Liver (tissue), 9 donors: ENCODE results near the gene SET. TPM values are rescaled to one million over a fixed set of nuclear protein-coding genes. Genes with fewer than 3 reads are reported as not detected.

ENCODE experiments used
- DNase-seq: peaks from one replicate; pipeline ENCODE4 v3.0.0-alpha.2; 2017; ENCODE audit warnings: low spot score
- H3K27ac ChIP-seq, 2 donors: one replicate each; pipeline ENCODE4 v1.7.0; 2013; ENCODE audit warnings: inconsistent platforms in 2 of 2, low read length in 2 of 2, control low read depth in 1 of 2, low read depth in 1 of 2, mild to moderate bottlenecking in 1 of 2
- H3K27me3 ChIP-seq, 4 donors: one replicate each; pipeline versions ENCODE4 v1.6.1 to v1.7.0; 2013; ENCODE audit warnings: low read length in 3 of 4, inconsistent platforms in 1 of 4, mild to moderate bottlenecking in 1 of 4, moderate library complexity in 1 of 4; ENCODE audit not compliant: control insufficient read depth in 4 of 4, insufficient read depth in 4 of 4
- H3K36me3 ChIP-seq, 4 donors: one replicate each; pipeline versions ENCODE4 v1.6.1 to v1.7.0; 2013; ENCODE audit warnings: low read length in 3 of 4, mild to moderate bottlenecking in 3 of 4, low read depth in 1 of 4, moderate library complexity in 1 of 4; ENCODE audit not compliant: control insufficient read depth in 4 of 4, insufficient read depth in 3 of 4
- H3K4me1 ChIP-seq, 4 donors: one replicate each; pipeline versions ENCODE4 v1.6.1 to v1.7.0; 2013; ENCODE audit warnings: low read length in 3 of 4, mild to moderate bottlenecking in 3 of 4, moderate library complexity in 1 of 4; ENCODE audit not compliant: control insufficient read depth in 4 of 4, insufficient read depth in 4 of 4
- H3K4me3 ChIP-seq, 3 donors: one replicate each; pipeline versions ENCODE4 v1.6.1 to v1.7.0; 2013; ENCODE audit warnings: low read length in 3 of 3, control low read depth in 1 of 3, low read depth in 1 of 3, mild to moderate bottlenecking in 1 of 3
- H3K9ac ChIP-seq, 2 donors: one replicate each; pipeline ENCODE4 v1.7.0; 2013; ENCODE audit warnings: low read length in 2 of 2, mild to moderate bottlenecking in 2 of 2, moderate library complexity in 2 of 2, control low read depth in 1 of 2, low read depth in 1 of 2
- H3K9me3 ChIP-seq, 4 donors: one replicate each; pipeline versions ENCODE4 v1.6.1 to v1.7.0; 2013; ENCODE audit warnings: low read length in 3 of 4; ENCODE audit not compliant: control insufficient read depth in 4 of 4
- ATF3 ChIP-seq: IDR thresholded peaks from 2 replicates; pipeline ENCODE4 v1.6.1; 2016; ENCODE audit warnings: antibody characterized with exemption
- CTCF ChIP-seq: fragments of 150-350 bp; IDR thresholded peaks from 2 replicates; pipeline ENCODE4 v1.5.1; 2017; ENCODE audit warnings: improper control_type of control experiment, low read depth, low read length; ENCODE audit not compliant: missing input control
- EGR1 ChIP-seq, 2 donors: IDR thresholded peaks; 2 replicates each; pipeline ENCODE4 v1.6.1; 2016 to 2018; ENCODE audit warnings: antibody characterized with exemption in 2 of 2, low read depth in 2 of 2
- FOXA1 ChIP-seq: IDR thresholded peaks from 2 replicates; pipeline ENCODE4 v1.6.1; 2016; ENCODE audit warnings: antibody characterized with exemption
- FOXA2 ChIP-seq: IDR thresholded peaks from 2 replicates; pipeline ENCODE4 v1.6.1; 2016; ENCODE audit warnings: antibody characterized with exemption
- GABPA ChIP-seq, 2 donors: IDR thresholded peaks in 1 of 2; conservative IDR thresholded peaks in 1 of 2; 2 replicates each; pipeline ENCODE4 v1.6.1; 2016; ENCODE audit warnings: antibody characterized with exemption in 2 of 2, mild to moderate bottlenecking in 1 of 2, moderate library complexity in 1 of 2
- HNF4A ChIP-seq, 2 donors: conservative IDR thresholded peaks; 2 replicates each; pipeline ENCODE4 v1.6.1; 2016; ENCODE audit warnings: antibody characterized with exemption in 2 of 2, mild to moderate bottlenecking in 2 of 2
- HNF4G ChIP-seq: IDR thresholded peaks from 2 replicates; pipeline ENCODE4 v1.6.1; 2016; ENCODE audit warnings: antibody characterized with exemption
- JUND ChIP-seq, 2 donors: IDR thresholded peaks; 2 replicates each; pipeline ENCODE4 v1.6.1; 2016; ENCODE audit warnings: antibody characterized with exemption in 2 of 2
- RAD21 ChIP-seq, 2 donors: IDR thresholded peaks; 2 replicates each; pipeline ENCODE4 v1.6.1; 2016; ENCODE audit warnings: antibody characterized with exemption in 2 of 2, mild to moderate bottlenecking in 2 of 2
- REST ChIP-seq: IDR thresholded peaks from 2 replicates; pipeline ENCODE4 v1.6.1; 2016; ENCODE audit warnings: antibody characterized with exemption, mild to moderate bottlenecking
- RXRA ChIP-seq, 2 donors: IDR thresholded peaks; 2 replicates each; pipeline ENCODE4 v1.6.1; 2017 to 2018; ENCODE audit warnings: antibody characterized with exemption in 2 of 2, mild to moderate bottlenecking in 1 of 2
- SP1 ChIP-seq: IDR thresholded peaks from 2 replicates; pipeline ENCODE4 v1.6.1; 2018; ENCODE audit warnings: antibody characterized with exemption, mild to moderate bottlenecking
- TAF1 ChIP-seq: conservative IDR thresholded peaks from 2 replicates; pipeline ENCODE4 v1.6.1; 2016; ENCODE audit warnings: antibody characterized with exemption, mild to moderate bottlenecking
- YY1 ChIP-seq: IDR thresholded peaks from 2 replicates; pipeline ENCODE4 v1.6.1; 2016; ENCODE audit warnings: antibody characterized with exemption, mild to moderate bottlenecking
- ZBTB33 ChIP-seq: IDR thresholded peaks from 2 replicates; pipeline ENCODE4 v1.6.1; 2016; ENCODE audit warnings: antibody characterized with exemption
- WGBS: extraction: QIAGEN DNeasy Blood & Tissue Kit; methylation state at CpG from one replicate; pipeline ENCODE4 v1.1.7; 2013; 5-methylcytosine and 5-hydroxymethylcytosine counted together
- polyA plus RNA-seq, 2 donors: library from polyadenylated mRNA; stranded (reverse) in 1 of 2; unstranded in 1 of 2; fragments of 200-250 nt in 1 of 2; fragments of >200 nt in 1 of 2; fragmentation: Nextera tagmentation in 1 of 2; extraction: Ambion mirVana in 1 of 2; gene quantifications; one replicate each; pipeline versions ENCODE4 v1.2.1 to v1.2.3, GENCODE V29; 2013 to 2015
- total RNA-seq, 2 donors: library from RNA; depleted of rRNA; stranded (reverse); fragments of >200 nt; gene quantifications; one replicate each; pipeline ENCODE4 v1.2.3, GENCODE V29; 2014
- donor health status: healthy.
- donor health status: healthy.
- donor health status: healthy.
- donor health status: healthy.
- donor health status: healthy.

The SET gene
- total and polyA plus RNA-seq, 4 donors: 58.2 to 95.6 (median 69.3) TPM

- DNase-seq: no peak
- H3K4me1 ChIP-seq: no peaks in the 10 kb centered on the region
- H3K9me3 ChIP-seq: no peaks in the 10 kb centered on the region
- H3K4me3 ChIP-seq: no peak overlapping the region
- TF ChIP-seq REST (no peak), FOXA1 (no peak), TAF1 (no peak), RXRA (IDR thresholded peaks at IDR 0.05) (no peak), YY1 (no peak), EGR1 (IDR thresholded peaks at IDR 0.05; ENCODE audit: low read depth in 2 of 2) (no peak), ATF3 (no peak), FOXA2 (no peak), GABPA (IDR thresholded peaks at IDR 0.05 in 1 of 2, conservative IDR thresholded peaks at IDR 0.05 in 1 of 2) (no peak), JUND (IDR thresholded peaks at IDR 0.05) (no peak), HNF4G (no peak), SP1 (no peak), HNF4A (conservative IDR thresholded peaks at IDR 0.05) (no peak)
- H3K36me3 ChIP-seq: no peaks in the 10 kb centered on the region
- H3K9ac ChIP-seq: no peak overlapping the region
- WGBS: 97% methylated on average over 6 of the region's 6 CpGs
- no peak overlapping the region for H3K27ac ChIP-seq
- no peaks in the 10 kb centered on the region for H3K27me3 ChIP-seq
Measured at GRCh38 chr9:128669786-128670185, 19.2 kb upstream of the SET start.

- DNase-seq: no peak
- Histone ChIP-seq H3K27ac (no peak overlapping the region), H3K4me3 (no peak overlapping the region), H3K27me3 (no peaks in the 10 kb centered on the region), H3K9ac (no peak overlapping the region), H3K36me3 (no peaks in the 10 kb centered on the region), H3K9me3 (no peaks in the 10 kb centered on the region), H3K4me1 (peaks cover 0 to 5% (median 0%) of the 10 kb centered on the region in 4 donors)
- 98% methylated on average over 4 of the region's 4 CpGs for WGBS
- TF ChIP-seq CTCF (no peak), ATF3 (no peak), GABPA (IDR thresholded peaks at IDR 0.05 in 1 of 2, conservative IDR thresholded peaks at IDR 0.05 in 1 of 2) (no peak), ZBTB33 (no peak), RAD21 (IDR thresholded peaks at IDR 0.05) (no peak), YY1 (no peak)
Measured at GRCh38 chr9:128675382-128675781, 13.6 kb upstream of the SET start.
